ENCODE measurements around the gene INPP5D. TPM values are rescaled to one million over a fixed set of nuclear protein-coding genes. Genes with fewer than 3 reads are reported as not detected.

The INPP5D gene
- total RNA-seq, 1 experiment from 2014 or later = 2.3 TPM

GRCh38 chr2:233135421-233135820, 75.3 kb downstream of the INPP5D start:
- POLR2A ChIA-PET (ENCODE audit: low non-redundant PET) = no interaction called here

GRCh38 chr2:233137040-233137439, 76.9 kb downstream of the INPP5D start:
- no peak for DNase-seq (ENCODE audit: low spot score)
- CTCF ChIA-PET = no interaction called here
- no peaks in the 10 kb centered on the region for H3K27me3 ChIP-seq (replicated peaks; ENCODE audit: insufficient read depth, low read depth, low read length, poor library complexity)
- H3K4me1 ChIP-seq (ENCODE audit: insufficient read depth, low read length, poor library complexity, severe bottlenecking) = no peaks in the 10 kb centered on the region
- no peaks in the 10 kb centered on the region for H3K9me3 ChIP-seq (ENCODE audit: low read depth, low read length, poor library complexity, severe bottlenecking)
- TF ChIP-seq CTCF (conservative IDR thresholded peaks at IDR 0.05; ENCODE audit: low read depth, low read length) (no peak), EZH2 (IDR thresholded peaks at IDR 0.05; ENCODE audit: borderline replicate concordance, low read depth, low read length, poor library complexity, severe bottlenecking) (no peak)
- intact Hi-C loops (cut with micrococcal nuclease; ENCODE audit: unreplicated experiment) = no loop called here
- no peak overlapping the region for H3K27ac ChIP-seq (ENCODE audit: low read depth, low read length, poor library complexity, severe bottlenecking)
- no peak overlapping the region for H3K4me3 ChIP-seq (ENCODE audit: low read depth, low read length, poor library complexity, severe bottlenecking)
- POLR2A ChIA-PET (ENCODE audit: low non-redundant PET) = no interaction called here
- H3K36me3 ChIP-seq (ENCODE audit: insufficient read depth, low read length, poor library complexity, severe bottlenecking) = no peaks in the 10 kb centered on the region
- no TSS peak for BruUV-seq (replicated peaks)

More at GRCh38 chr2:233135421-233135820, 75.3 kb downstream of the INPP5D start:
- TF ChIP-seq EZH2 (IDR thresholded peaks at IDR 0.05; ENCODE audit: borderline replicate concordance, low read depth, low read length, poor library complexity, severe bottlenecking) (no peak), CTCF (conservative IDR thresholded peaks at IDR 0.05; ENCODE audit: low read depth, low read length) (no peak)
- no peak overlapping the region for H3K4me3 ChIP-seq (ENCODE audit: low read depth, low read length, poor library complexity, severe bottlenecking)
- H3K9me3 ChIP-seq (ENCODE audit: low read depth, low read length, poor library complexity, severe bottlenecking) = no peaks in the 10 kb centered on the region
- H3K4me1 ChIP-seq (ENCODE audit: insufficient read depth, low read length, poor library complexity, severe bottlenecking) = no peaks in the 10 kb centered on the region
- intact Hi-C loops (cut with micrococcal nuclease; ENCODE audit: unreplicated experiment) = no loop called here
- no peak overlapping the region for H3K27ac ChIP-seq (ENCODE audit: low read depth, low read length, poor library complexity, severe bottlenecking)
- no peak for DNase-seq (ENCODE audit: low spot score)
- CTCF ChIA-PET = no interaction called here
- BruUV-seq (replicated peaks) = no TSS peak
- no peaks in the 10 kb centered on the region for H3K27me3 ChIP-seq (replicated peaks; ENCODE audit: insufficient read depth, low read depth, low read length, poor library complexity)
- H3K36me3 ChIP-seq (ENCODE audit: insufficient read depth, low read length, poor library complexity, severe bottlenecking) = no peaks in the 10 kb centered on the region

- BruUV-seq (replicated peaks) = no TSS peak
- POLR2A ChIA-PET (ENCODE audit: low non-redundant PET) = no interaction called here
These were observed 80.0 kb downstream of the INPP5D start for GRCh38 chr2:233140077-233140585.

More at GRCh38 chr2:233140077-233140585, 80.0 kb downstream of the INPP5D start:
- Histone ChIP-seq H3K4me3 (ENCODE audit: low read depth, low read length, poor library complexity, severe bottlenecking) (no peak overlapping the region), H3K36me3 (ENCODE audit: insufficient read depth, low read length, poor library complexity, severe bottlenecking) (no peaks in the 10 kb centered on the region), H3K27ac (ENCODE audit: low read depth, low read length, poor library complexity, severe bottlenecking) (no peak overlapping the region), H3K9me3 (ENCODE audit: low read depth, low read length, poor library complexity, severe bottlenecking) (no peaks in the 10 kb centered on the region), H3K4me1 (ENCODE audit: insufficient read depth, low read length, poor library complexity, severe bottlenecking) (no peaks in the 10 kb centered on the region), H3K27me3 (replicated peaks; ENCODE audit: insufficient read depth, low read depth, low read length, poor library complexity) (no peaks in the 10 kb centered on the region)
- intact Hi-C loops (cut with micrococcal nuclease; ENCODE audit: unreplicated experiment) = no loop called here
- no peak for DNase-seq (ENCODE audit: low spot score)
- CTCF ChIA-PET = no interaction called here
- TF ChIP-seq CTCF (conservative IDR thresholded peaks at IDR 0.05; ENCODE audit: low read depth, low read length) = no peak
- TF ChIP-seq EZH2 (IDR thresholded peaks at IDR 0.05; ENCODE audit: borderline replicate concordance, low read depth, low read length, poor library complexity, severe bottlenecking) = no peak

Measured in A673 (cell line).